ENCODE results near the gene PRSS1. TPM values are rescaled to one million over a fixed set of nuclear protein-coding genes. Genes with fewer than 3 reads are reported as not detected.

PRSS1 gene
- total RNA-seq, 1 donor: not detected

DNA sequence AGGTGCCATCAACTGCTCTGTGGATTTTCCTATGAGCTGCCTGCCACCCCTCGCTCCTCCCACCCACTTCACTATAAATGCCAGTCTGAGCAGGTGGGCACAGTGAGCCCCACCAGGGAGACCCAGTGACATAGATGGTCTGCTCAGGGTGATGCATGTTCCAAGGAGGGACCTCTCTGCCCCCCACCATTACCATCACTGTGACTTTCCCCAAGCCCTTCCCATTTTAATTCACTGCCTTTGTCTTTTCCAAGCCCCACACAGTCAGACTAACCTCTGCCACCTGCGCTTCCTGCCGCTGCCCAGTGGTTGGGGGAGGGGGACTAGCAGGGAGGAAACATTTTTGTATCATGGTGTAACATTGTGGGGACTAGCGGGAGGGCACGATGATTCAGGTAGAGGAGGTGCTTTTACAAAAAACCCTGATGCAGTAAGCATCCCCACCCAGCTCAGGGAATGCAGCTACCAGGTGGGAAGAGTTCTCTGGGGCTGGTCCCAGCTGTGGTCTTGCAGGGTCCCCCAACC is 46.1 kb downstream of the PRSS1 start:
- Histone ChIP-seq H3K27me3 (ENCODE audit: insufficient read depth, low read length) (peaks cover 64% of the 10 kb centered on the region), H3K4me2 (ENCODE audit: insufficient read depth, low read length) (no peak overlapping the region), H3K9me3 (ENCODE audit: low read depth, low read length) (no peaks in the 10 kb centered on the region), H3K79me2 (ENCODE audit: insufficient read depth, low read length) (no peaks in the 10 kb centered on the region), H3K27ac (ENCODE audit: low read depth, low read length) (no peak overlapping the region), H4K20me1 (ENCODE audit: insufficient read depth, low read length) (no peaks in the 10 kb centered on the region), H2AFZ (ENCODE audit: low read length) (no peak overlapping the region), H3K4me3 (ENCODE audit: insufficient read depth, low read length) (no peak overlapping the region), H3K4me1 (ENCODE audit: insufficient read depth, low read length) (no peaks in the 10 kb centered on the region), H3K36me3 (ENCODE audit: insufficient read depth, low read length) (no peaks in the 10 kb centered on the region)
- no peak for TF ChIP-seq CTCF (IDR thresholded peaks at IDR 0.05; ENCODE audit: extremely low read depth, low read depth, low read length)
- no peak for DNase-seq (ENCODE audit: insufficient read length, low spot score, missing footprints)

- no peak for DNase-seq (ENCODE audit: insufficient read length, low spot score, missing footprints)
- no peak for TF ChIP-seq CTCF (IDR thresholded peaks at IDR 0.05; ENCODE audit: extremely low read depth, low read depth, low read length)
- H4K20me1 ChIP-seq (ENCODE audit: insufficient read depth, low read length): no peaks in the 10 kb centered on the region
- no peak overlapping the region for H3K4me3 ChIP-seq (ENCODE audit: insufficient read depth, low read length)
- H3K36me3 ChIP-seq (ENCODE audit: insufficient read depth, low read length): no peaks in the 10 kb centered on the region
- H3K9me3 ChIP-seq (ENCODE audit: low read depth, low read length): no peaks in the 10 kb centered on the region
- H3K4me1 ChIP-seq (ENCODE audit: insufficient read depth, low read length): no peaks in the 10 kb centered on the region
- peaks cover 64% of the 10 kb centered on the region for H3K27me3 ChIP-seq (ENCODE audit: insufficient read depth, low read length)
- H3K79me2 ChIP-seq (ENCODE audit: insufficient read depth, low read length): no peaks in the 10 kb centered on the region
- H2AFZ ChIP-seq (ENCODE audit: low read length): no peak overlapping the region
- no peak overlapping the region for H3K27ac ChIP-seq (ENCODE audit: low read depth, low read length)
- no peak overlapping the region for H3K4me2 ChIP-seq (ENCODE audit: insufficient read depth, low read length)
Observed at GRCh38 chr7:142796001-142796500, 46.8 kb downstream of the PRSS1 start.

- peaks cover 64% of the 10 kb centered on the region for H3K27me3 ChIP-seq (ENCODE audit: insufficient read depth, low read length)
- no peak overlapping the region for H2AFZ ChIP-seq (ENCODE audit: low read length)
- no peaks in the 10 kb centered on the region for H3K9me3 ChIP-seq (ENCODE audit: low read depth, low read length)
- no peaks in the 10 kb centered on the region for H3K36me3 ChIP-seq (ENCODE audit: insufficient read depth, low read length)
- no peak overlapping the region for H3K27ac ChIP-seq (ENCODE audit: low read depth, low read length)
- no peaks in the 10 kb centered on the region for H3K79me2 ChIP-seq (ENCODE audit: insufficient read depth, low read length)
- DNase-seq (ENCODE audit: insufficient read length, low spot score, missing footprints): peak; percentile 80
- peak overlapping the region; percentile 58 for H3K4me2 ChIP-seq (ENCODE audit: insufficient read depth, low read length)
- no peak for TF ChIP-seq CTCF (IDR thresholded peaks at IDR 0.05; ENCODE audit: extremely low read depth, low read depth, low read length)
- H4K20me1 ChIP-seq (ENCODE audit: insufficient read depth, low read length): no peaks in the 10 kb centered on the region
- no peaks in the 10 kb centered on the region for H3K4me1 ChIP-seq (ENCODE audit: insufficient read depth, low read length)
- peak overlapping the region; percentile 52 for H3K4me3 ChIP-seq (ENCODE audit: insufficient read depth, low read length)
Observed at GRCh38 chr7:142796501-142797390, 47.5 kb downstream of the PRSS1 start.

Data from osteoblast (primary cell).